Testis (tissue), 2 donors: ENCODE results near the gene LRRC8A.
"Not testable (repeated sequence)": the region's sequence is repeated elsewhere in the genome, so short reads cannot be mapped to it uniquely, and the experiment has no call there.

Source experiments
- POLR2A ChIP-seq: fragments of 450-650 bp; IDR thresholded peaks from one replicate; pipeline ENCODE4 v1.6.1; 2017; ENCODE audit warnings: antibody characterized with exemption, mild to moderate bottlenecking, moderate library complexity
- TF ChIP-seq, protein P1 (sequence below), 3 experiments: fragments of 450-650 bp in 2 of 3; fragments of 200-600 bp in 1 of 3; sonication (generic) in 1 of 3; IDR thresholded peaks; one replicate each; pipeline ENCODE4 v1.5.1; 2016 to 2019; ENCODE audit warnings: antibody characterized with exemption in 3 of 3, mild to moderate bottlenecking in 2 of 3, moderate library complexity in 1 of 3

GRCh38 chr9:128843171-128843570 is 38.8 kb upstream of the LRRC8A start:
- TF ChIP-seq, protein P1, sequence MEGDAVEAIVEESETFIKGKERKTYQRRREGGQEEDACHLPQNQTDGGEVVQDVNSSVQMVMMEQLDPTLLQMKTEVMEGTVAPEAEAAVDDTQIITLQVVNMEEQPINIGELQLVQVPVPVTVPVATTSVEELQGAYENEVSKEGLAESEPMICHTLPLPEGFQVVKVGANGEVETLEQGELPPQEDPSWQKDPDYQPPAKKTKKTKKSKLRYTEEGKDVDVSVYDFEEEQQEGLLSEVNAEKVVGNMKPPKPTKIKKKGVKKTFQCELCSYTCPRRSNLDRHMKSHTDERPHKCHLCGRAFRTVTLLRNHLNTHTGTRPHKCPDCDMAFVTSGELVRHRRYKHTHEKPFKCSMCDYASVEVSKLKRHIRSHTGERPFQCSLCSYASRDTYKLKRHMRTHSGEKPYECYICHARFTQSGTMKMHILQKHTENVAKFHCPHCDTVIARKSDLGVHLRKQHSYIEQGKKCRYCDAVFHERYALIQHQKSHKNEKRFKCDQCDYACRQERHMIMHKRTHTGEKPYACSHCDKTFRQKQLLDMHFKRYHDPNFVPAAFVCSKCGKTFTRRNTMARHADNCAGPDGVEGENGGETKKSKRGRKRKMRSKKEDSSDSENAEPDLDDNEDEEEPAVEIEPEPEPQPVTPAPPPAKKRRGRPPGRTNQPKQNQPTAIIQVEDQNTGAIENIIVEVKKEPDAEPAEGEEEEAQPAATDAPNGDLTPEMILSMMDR (IDR thresholded peaks at IDR 0.05) = not testable (repeated sequence)
- not testable (repeated sequence) for TF ChIP-seq POLR2A
